GM12873 (cell line): ENCODE results near the gene WAPL.

Experiments
- CTCF ChIP-seq: IDR thresholded peaks from 2 replicates; pipeline ENCODE4 v1.5.1; 2012; ENCODE audit warnings: low read depth, mild to moderate bottlenecking, moderate library complexity, low read length, control low read depth; ENCODE audit not compliant: insufficient read depth; ENCODE audit errors: missing control alignments

Gene WAPL

GRCh38 chr10:86446987-86447386, 74.6 kb downstream of the WAPL start:
- no peak for TF ChIP-seq CTCF

GRCh38 chr10:86446440-86446839, 75.2 kb downstream of the WAPL start:
- no peak for TF ChIP-seq CTCF

- no peak for TF ChIP-seq CTCF
These were observed 77.7 kb downstream of the WAPL start for GRCh38 chr10:86443936-86444335.

GRCh38 chr10:86443069-86443468, 78.5 kb downstream of the WAPL start:
- no peak for TF ChIP-seq CTCF

GRCh38 chr10:86440874-86441843, 80.4 kb downstream of the WAPL start:
- TF ChIP-seq CTCF, result no peak

- TF ChIP-seq CTCF, result no peak
These were observed 82.0 kb downstream of the WAPL start for GRCh38 chr10:86439544-86439943.

GRCh38 chr10:86438091-86438749, 83.4 kb downstream of the WAPL start:
- no peak for TF ChIP-seq CTCF
